Loucy (cell line): ENCODE measurements around the gene CCDC85C.

ENCODE experiments used
- H2AFZ ChIP-seq: fragments of 200-600 bp; sonication (generic); 2 replicates; pipeline ENCODE4 v1.6.0; 2016; ENCODE audit warnings: antibody characterized with exemption, mild to moderate bottlenecking, low read length, moderate library complexity
- H3F3A ChIP-seq: fragments of 200-600 bp; 2 replicates; pipeline ENCODE4 v1.6.0; 2016; ENCODE audit warnings: antibody characterized with exemption, low read depth, mild to moderate bottlenecking
- H3K27me3 ChIP-seq: fragments of 200-600 bp; sonication (generic); 2 replicates; pipeline ENCODE4 v1.6.1; 2014; ENCODE audit warnings: low read length, mild to moderate bottlenecking; ENCODE audit not compliant: insufficient read depth, poor library complexity, severe bottlenecking
- H3K36me3 ChIP-seq: fragments of 200-600 bp; sonication (generic); 2 replicates; pipeline ENCODE4 v1.6.1; 2016; ENCODE audit warnings: low read length; ENCODE audit not compliant: insufficient read depth
- H3K4me1 ChIP-seq: fragments of 200-600 bp; sonication (generic); 2 replicates; pipeline ENCODE4 v1.5.1; 2014; ENCODE audit warnings: low read length, mild to moderate bottlenecking; ENCODE audit not compliant: insufficient read depth, poor library complexity, severe bottlenecking
- H3K4me2 ChIP-seq: fragments of 200-600 bp; sonication (generic); 2 replicates; pipeline ENCODE4 v1.6.0; 2014; ENCODE audit warnings: antibody characterized with exemption, low read length, low read depth, mild to moderate bottlenecking; ENCODE audit not compliant: poor library complexity, severe bottlenecking
- H3K4me3 ChIP-seq: fragments of 200-600 bp; sonication (generic); 2 replicates; pipeline ENCODE4 v1.5.1; 2014; ENCODE audit warnings: low read length, mild to moderate bottlenecking, mixed read lengths; ENCODE audit not compliant: poor library complexity, severe bottlenecking
- H3K79me2 ChIP-seq: fragments of 200-600 bp; sonication (generic); 2 replicates; pipeline ENCODE4 v1.6.1; 2014; ENCODE audit warnings: low read length; ENCODE audit not compliant: insufficient read depth
- H3K9ac ChIP-seq: fragments of 200-600 bp; sonication (generic); 2 replicates; pipeline ENCODE4 v1.6.0; 2014; ENCODE audit warnings: mild to moderate bottlenecking, low read depth, low read length, moderate library complexity; ENCODE audit not compliant: poor library complexity, severe bottlenecking
- H3K9me2 ChIP-seq: fragments of 200-600 bp; sonication (generic); replicated peaks from 2 replicates; pipeline ENCODE4 v1.6.1; 2016; ENCODE audit warnings: low read depth, low read length, mixed read lengths
- H3K9me3 ChIP-seq: fragments of 200-600 bp; sonication (generic); 2 replicates; pipeline ENCODE4 v1.6.1; 2014; ENCODE audit warnings: mild to moderate bottlenecking, antibody characterized with exemption, low read length, low read depth; ENCODE audit not compliant: insufficient read depth
- H4K20me1 ChIP-seq: fragments of 200-600 bp; sonication (generic); 2 replicates; pipeline ENCODE4 v1.6.0; 2014; ENCODE audit warnings: antibody characterized with exemption, low read length, mild to moderate bottlenecking; ENCODE audit not compliant: insufficient read depth, poor library complexity, severe bottlenecking
- CTCF ChIP-seq: fragments of 200-600 bp; sonication (generic); conservative IDR thresholded peaks from 2 replicates; pipeline ENCODE4 v1.5.1; 2014; ENCODE audit warnings: mild to moderate bottlenecking, antibody characterized with exemption, low read length
- EZH2phosphoT487 ChIP-seq: fragments of 200-600 bp; IDR thresholded peaks from 2 replicates; pipeline ENCODE4 v1.6.1; 2018; ENCODE audit warnings: antibody characterized with exemption, mild to moderate bottlenecking, moderate library complexity, borderline replicate concordance

Gene CCDC85C

GRCh38 chr14:99571303-99571986 lies 32.6 kb downstream of the CCDC85C start:
- peaks cover 24% of the 10 kb centered on the region for H3K4me1 ChIP-seq
- no peaks in the 10 kb centered on the region for H3K9me2 ChIP-seq
- no peak overlapping the region for H3K4me3 ChIP-seq
- no peaks in the 10 kb centered on the region for H3K27me3 ChIP-seq
- no peak overlapping the region for H3K4me2 ChIP-seq
- no peak overlapping the region for H3K9ac ChIP-seq
- TF ChIP-seq CTCF (no peak), EZH2phosphoT487 (no peak)
- no peaks in the 10 kb centered on the region for H3F3A ChIP-seq
- H3K9me3 ChIP-seq: no peaks in the 10 kb centered on the region
- H2AFZ ChIP-seq: no peak overlapping the region
- H4K20me1 ChIP-seq: peaks cover 5% of the 10 kb centered on the region
- H3K36me3 ChIP-seq: no peaks in the 10 kb centered on the region
- H3K79me2 ChIP-seq: peaks cover 54% of the 10 kb centered on the region; the same call in 1 of the 2 replicates

- no peak overlapping the region for H2AFZ ChIP-seq
- peaks cover 55% of the 10 kb centered on the region; the same call in 1 of the 2 replicates for H3K79me2 ChIP-seq
- H3K9me2 ChIP-seq: no peaks in the 10 kb centered on the region
- H3K4me1 ChIP-seq: peaks cover 24% of the 10 kb centered on the region
- no peak overlapping the region for H3K4me3 ChIP-seq
- no peaks in the 10 kb centered on the region for H3F3A ChIP-seq
- no peaks in the 10 kb centered on the region for H3K9me3 ChIP-seq
- no peaks in the 10 kb centered on the region for H3K27me3 ChIP-seq
- no peak for TF ChIP-seq EZH2phosphoT487
- TF ChIP-seq CTCF: no peak
- H3K9ac ChIP-seq: no peak overlapping the region
- H3K4me2 ChIP-seq: no peak overlapping the region
- no peaks in the 10 kb centered on the region for H3K36me3 ChIP-seq
- H4K20me1 ChIP-seq: peaks cover 5% of the 10 kb centered on the region
These were observed 33.3 kb downstream of the CCDC85C start for GRCh38 chr14:99570544-99571302.

- Histone ChIP-seq H3K9me2 (no peaks in the 10 kb centered on the region), H2AFZ (no peak overlapping the region), H3K9me3 (no peaks in the 10 kb centered on the region), H3K4me1 (peaks cover 24% of the 10 kb centered on the region), H3K27me3 (no peaks in the 10 kb centered on the region), H3K9ac (no peak overlapping the region), H3K79me2 (peaks cover 60% of the 10 kb centered on the region; the same call in 1 of the 2 replicates), H4K20me1 (peaks cover 5% of the 10 kb centered on the region), H3K36me3 (no peaks in the 10 kb centered on the region), H3K4me2 (peak overlapping the region; percentile 58), H3F3A (no peaks in the 10 kb centered on the region), H3K4me3 (no peak overlapping the region)
- TF ChIP-seq CTCF (no peak), EZH2phosphoT487 (no peak)
These were observed 34.1 kb downstream of the CCDC85C start for GRCh38 chr14:99569725-99570543.
